GM19324 (cell line): Measurements from ENCODE around the gene ADAM12.
"Not testable (repeated sequence)": the region's sequence is repeated elsewhere in the genome, so short reads cannot be mapped to it uniquely, and the experiment has no call there.

Source experiments
- ATAC-seq: cut with Tn5 transposase; IDR thresholded peaks from one replicate; pipeline ENCODE4 v1.9.1; 2021; ENCODE audit warnings: mild to moderate bottlenecking, moderate library complexity; ENCODE audit not compliant: unreplicated experiment, low FRiP score

The ADAM12 gene

GRCh38 chr10:126375926-126376554 lies 12.2 kb downstream of the ADAM12 start:
- ATAC-seq: no peak

- no peak for ATAC-seq
Measured at GRCh38 chr10:126375299-126375698, 13.0 kb downstream of the ADAM12 start.

- no peak for ATAC-seq
Measured at GRCh38 chr10:126374435-126374834, 13.8 kb downstream of the ADAM12 start.

GRCh38 chr10:126373972-126374371 lies 14.3 kb downstream of the ADAM12 start:
- ATAC-seq: no peak

- no peak for ATAC-seq
Measured at GRCh38 chr10:126373147-126373546, 15.1 kb downstream of the ADAM12 start.

GRCh38 chr10:126372396-126372795 lies 15.9 kb downstream of the ADAM12 start:
- no peak for ATAC-seq

- ATAC-seq: no peak
Measured at GRCh38 chr10:126369125-126369710, 19.1 kb downstream of the ADAM12 start.

- no peak for ATAC-seq
Measured at GRCh38 chr10:126357169-126357568, 31.1 kb downstream of the ADAM12 start.

GRCh38 chr10:126353666-126354065 lies 34.6 kb downstream of the ADAM12 start:
- no peak for ATAC-seq

GRCh38 chr10:126352453-126352852 lies 35.8 kb downstream of the ADAM12 start:
- no peak for ATAC-seq

- no peak for ATAC-seq
Measured at GRCh38 chr10:126351021-126351420, 37.3 kb downstream of the ADAM12 start.

GRCh38 chr10:126350216-126350992 lies 37.9 kb downstream of the ADAM12 start:
- no peak for ATAC-seq

GRCh38 chr10:126349676-126350075 lies 38.6 kb downstream of the ADAM12 start:
- ATAC-seq: no peak

- ATAC-seq: no peak
Measured at GRCh38 chr10:126349101-126349500, 39.2 kb downstream of the ADAM12 start.

- not testable (repeated sequence) for ATAC-seq
Measured at GRCh38 chr10:126343496-126343895, 44.8 kb downstream of the ADAM12 start.

GRCh38 chr10:126342680-126343079 lies 45.6 kb downstream of the ADAM12 start:
- no peak for ATAC-seq

- no peak for ATAC-seq
Measured at GRCh38 chr10:126341491-126341890, 46.8 kb downstream of the ADAM12 start.

- no peak for ATAC-seq
Measured at GRCh38 chr10:126337251-126337810, 50.9 kb downstream of the ADAM12 start.

- ATAC-seq: no peak
Measured at GRCh38 chr10:126336801-126337200, 51.5 kb downstream of the ADAM12 start.

- no peak for ATAC-seq
Measured at GRCh38 chr10:126334272-126334671, 54.0 kb downstream of the ADAM12 start.

GRCh38 chr10:126332576-126332975 lies 55.7 kb downstream of the ADAM12 start:
- ATAC-seq: no peak
